NCI-H2029 treated with DMSO at 0.1 percent for 48 hours (cell line): ENCODE data around the gene PTPRD.

Source experiments
- DNase-seq: peaks from one replicate; lab custom pipeline; 2025; lab: John Stamatoyannopoulos, UW

The PTPRD gene

DNA sequence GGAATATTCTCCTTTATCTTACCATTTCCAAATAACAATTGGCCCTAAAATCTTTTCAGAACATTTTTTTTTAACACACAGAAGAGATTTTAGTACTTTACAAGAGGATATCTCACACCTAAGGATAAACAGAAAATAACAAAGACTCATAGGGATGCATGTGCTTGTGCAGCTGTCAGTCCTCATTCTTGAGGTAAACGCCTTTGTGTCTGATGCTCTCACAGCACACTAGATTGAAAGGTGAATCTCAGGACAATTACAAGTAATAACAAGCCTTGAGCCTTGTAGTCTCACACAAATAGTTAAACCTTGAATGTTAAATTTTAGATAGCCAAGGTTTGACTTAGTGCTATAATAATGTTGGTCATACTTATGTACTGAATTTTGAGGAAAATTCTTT lies 439.2 kb downstream of the PTPRD start:
- no peak for DNase-seq

DNA sequence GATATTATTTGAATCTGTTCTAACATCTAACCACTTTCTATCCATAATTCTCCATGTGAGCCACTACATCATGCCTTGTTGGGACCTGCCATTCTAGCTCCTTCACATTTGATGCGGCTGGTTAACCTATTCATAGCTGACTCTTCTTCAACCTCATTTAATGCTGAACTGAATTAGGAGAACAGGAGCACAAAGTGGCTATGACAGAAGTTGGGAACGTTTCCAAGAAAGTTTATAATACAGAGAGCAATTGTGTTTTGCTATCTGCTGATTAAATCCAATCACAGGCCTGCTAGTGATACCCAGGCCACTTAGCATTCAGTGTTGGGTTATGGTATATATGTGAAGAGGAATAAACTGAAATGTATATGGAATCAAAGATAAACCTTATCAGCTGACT lies 440.3 kb downstream of the PTPRD start:
- no peak for DNase-seq

- DNase-seq: peak; percentile 18
Measured at GRCh38 chr9:10168241-10168640, 444.6 kb downstream of the PTPRD start.

GRCh38 chr9:10148796-10149195 lies 464.0 kb downstream of the PTPRD start:
- DNase-seq: no peak

DNA sequence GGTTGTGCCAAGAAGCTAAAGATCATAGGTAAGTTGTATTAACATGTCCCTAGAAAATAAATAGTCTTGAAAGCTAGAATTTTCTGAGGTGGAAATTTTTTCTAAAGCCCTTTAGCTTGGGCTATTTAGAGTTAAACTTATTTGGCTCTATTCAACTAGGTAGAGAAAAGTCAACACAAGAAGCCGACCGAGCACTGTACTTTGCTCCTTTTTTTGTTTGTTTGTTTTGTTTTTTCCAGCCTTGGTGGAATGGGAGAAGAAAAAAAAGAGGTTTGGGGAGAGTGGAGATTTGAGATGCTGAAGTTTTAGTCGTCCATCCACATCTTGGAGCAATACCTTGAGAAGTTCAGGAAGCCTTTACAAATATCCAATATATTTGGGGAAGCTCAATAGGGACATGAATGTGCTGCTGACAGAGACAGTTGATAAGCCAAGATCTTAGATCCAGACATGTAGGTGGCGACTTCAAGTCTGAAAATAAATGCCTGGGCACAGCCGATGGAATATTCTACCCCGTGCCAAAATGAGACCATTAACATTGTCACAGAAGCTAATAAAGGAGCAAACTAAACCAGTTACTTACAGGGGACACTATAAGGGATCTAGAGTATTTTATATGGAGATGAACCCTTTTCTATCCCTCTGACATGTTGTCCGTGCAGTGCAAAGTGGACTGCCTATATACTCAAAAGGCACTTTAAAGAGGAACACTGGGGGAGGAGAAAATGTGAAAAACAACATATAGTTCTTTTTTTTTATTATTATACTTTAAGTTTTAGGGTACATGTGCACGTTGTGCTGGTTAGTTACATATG lies 466.1 kb downstream of the PTPRD start:
- no peak for DNase-seq

- DNase-seq: no peak
Measured at GRCh38 chr9:10144355-10144754, 468.4 kb downstream of the PTPRD start.

- no peak for DNase-seq
Measured at GRCh38 chr9:10135553-10135952, 477.2 kb downstream of the PTPRD start.

GRCh38 chr9:10134266-10134665 lies 478.5 kb downstream of the PTPRD start:
- no peak for DNase-seq

DNA sequence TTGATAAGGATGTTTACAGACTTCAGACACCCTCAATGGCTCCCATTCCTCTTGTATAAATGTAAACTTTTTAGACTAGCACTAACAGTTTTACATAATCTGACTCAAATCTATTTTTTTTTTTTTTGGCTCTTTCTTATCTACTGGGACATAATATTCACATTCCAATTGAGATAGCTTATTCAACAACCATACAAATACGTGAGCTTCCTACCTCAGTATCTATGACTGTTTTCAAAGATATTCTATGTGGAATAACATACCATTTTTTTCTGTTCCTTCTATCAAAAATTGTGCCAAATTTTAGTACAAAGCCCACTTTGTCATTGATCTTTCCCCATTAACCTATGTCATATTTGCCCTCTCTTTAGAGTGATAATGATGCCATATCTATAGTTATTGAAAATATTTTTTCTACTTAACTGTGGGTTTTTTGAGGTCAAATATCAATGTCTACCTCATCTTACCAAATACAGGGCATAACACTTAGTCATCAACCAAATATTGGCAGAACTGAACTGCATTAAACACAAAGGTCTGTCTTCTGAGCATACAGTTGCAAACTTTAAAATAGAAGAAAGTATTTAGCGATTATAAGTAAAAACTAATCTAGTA lies 482.6 kb downstream of the PTPRD start:
- no peak for DNase-seq

- no peak for DNase-seq
Measured at GRCh38 chr9:10127867-10128266, 484.9 kb downstream of the PTPRD start.

DNA sequence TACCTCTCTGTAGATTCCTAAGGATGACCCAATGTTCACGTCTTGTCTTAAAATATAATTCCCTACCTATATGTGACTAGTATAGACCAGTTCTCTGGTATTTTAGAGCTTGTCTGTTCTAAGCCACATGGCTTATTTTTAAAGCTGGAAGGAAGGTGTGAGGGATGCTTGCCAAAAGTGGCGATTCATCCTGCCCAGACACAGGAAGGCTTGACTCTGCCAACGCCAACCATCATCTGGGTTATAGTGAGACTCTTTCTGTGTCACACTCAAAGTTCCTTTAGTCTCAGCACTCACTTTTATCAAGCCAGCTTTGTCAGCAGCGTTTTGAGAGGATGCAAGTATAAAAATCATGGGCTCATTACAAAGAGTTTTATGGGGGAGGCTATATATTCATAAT lies 500.0 kb downstream of the PTPRD start:
- no peak for DNase-seq

DNA sequence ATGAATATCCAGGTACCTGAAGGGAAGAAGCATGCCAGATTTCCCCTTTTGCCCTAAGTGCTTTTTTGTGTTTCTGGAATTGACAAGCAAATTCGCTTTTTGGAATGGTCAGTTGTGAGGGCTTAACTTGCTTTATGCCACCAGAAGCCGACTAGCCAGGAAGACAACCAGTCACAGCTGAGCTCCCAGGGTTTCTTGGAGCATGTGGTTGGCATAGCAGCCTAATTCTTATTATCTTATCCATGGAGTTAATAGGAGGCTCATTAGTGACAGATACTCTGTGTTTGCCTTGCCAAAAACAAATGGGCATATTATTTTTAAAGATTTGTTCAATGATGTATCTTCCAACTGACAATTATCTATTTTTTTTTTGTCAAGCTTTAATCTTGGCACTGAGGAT lies 500.7 kb downstream of the PTPRD start:
- no peak for DNase-seq

- DNase-seq: no peak
Measured at GRCh38 chr9:10108815-10109214, 504.0 kb downstream of the PTPRD start.

GRCh38 chr9:10104774-10105173 lies 508.0 kb downstream of the PTPRD start:
- no peak for DNase-seq

DNA sequence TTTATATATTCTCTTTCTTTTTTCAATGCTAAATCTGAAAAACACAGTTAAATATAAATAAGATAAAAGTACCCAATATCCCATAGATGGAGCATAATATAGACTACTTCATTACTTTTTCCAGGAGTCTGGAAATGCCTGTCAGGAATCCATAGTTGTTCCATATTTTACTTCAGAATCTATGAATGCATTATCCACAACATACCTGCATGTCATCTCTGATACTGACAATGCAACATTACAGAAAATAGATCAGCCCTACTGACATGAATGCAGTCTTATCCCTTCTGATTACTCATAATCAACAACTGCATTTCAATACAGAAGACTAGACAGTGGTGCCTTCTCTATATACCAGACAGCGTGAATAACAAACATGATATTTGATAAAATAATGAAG lies 517.6 kb downstream of the PTPRD start:
- no peak for DNase-seq

- DNase-seq: no peak
Measured at GRCh38 chr9:10094563-10094962, 518.2 kb downstream of the PTPRD start.

- DNase-seq: no peak
Measured at GRCh38 chr9:10080012-10080411, 532.8 kb downstream of the PTPRD start.

- no peak for DNase-seq
Measured at GRCh38 chr9:10079284-10079964, 533.4 kb downstream of the PTPRD start.

- DNase-seq: no peak
Measured at GRCh38 chr9:10071579-10071978, 541.2 kb downstream of the PTPRD start.

GRCh38 chr9:10062629-10063395 lies 550.0 kb downstream of the PTPRD start:
- DNase-seq: no peak

- DNase-seq: no peak
Measured at GRCh38 chr9:10059044-10059443, 553.8 kb downstream of the PTPRD start.

DNA sequence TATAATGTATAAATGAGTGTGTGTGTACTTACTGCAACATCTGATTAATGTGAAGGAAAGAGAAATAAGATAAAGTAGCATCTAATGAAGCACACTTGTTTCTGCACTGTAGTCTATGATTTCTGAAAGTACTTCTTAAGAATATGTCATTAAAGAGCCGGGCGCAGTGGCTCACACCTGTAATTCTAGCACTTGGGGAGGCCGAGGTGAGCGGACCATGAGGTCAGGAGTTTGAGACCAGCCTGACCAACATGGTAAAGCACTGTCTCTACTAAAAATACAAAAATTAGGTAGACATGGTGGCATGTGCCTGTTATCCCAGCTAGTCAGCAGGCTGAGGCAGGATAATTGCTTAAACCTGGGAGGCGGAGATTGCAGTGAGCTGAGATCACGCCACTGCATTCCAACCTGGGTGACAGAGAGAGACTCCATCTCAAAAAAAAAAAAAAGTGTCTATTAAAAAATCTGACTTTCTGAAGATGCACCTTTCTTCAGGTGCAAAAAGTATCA lies 556.9 kb downstream of the PTPRD start:
- no peak for DNase-seq
